ENCODE measurements around the gene GPX2.

- TF ChIP-seq, protein P1, sequence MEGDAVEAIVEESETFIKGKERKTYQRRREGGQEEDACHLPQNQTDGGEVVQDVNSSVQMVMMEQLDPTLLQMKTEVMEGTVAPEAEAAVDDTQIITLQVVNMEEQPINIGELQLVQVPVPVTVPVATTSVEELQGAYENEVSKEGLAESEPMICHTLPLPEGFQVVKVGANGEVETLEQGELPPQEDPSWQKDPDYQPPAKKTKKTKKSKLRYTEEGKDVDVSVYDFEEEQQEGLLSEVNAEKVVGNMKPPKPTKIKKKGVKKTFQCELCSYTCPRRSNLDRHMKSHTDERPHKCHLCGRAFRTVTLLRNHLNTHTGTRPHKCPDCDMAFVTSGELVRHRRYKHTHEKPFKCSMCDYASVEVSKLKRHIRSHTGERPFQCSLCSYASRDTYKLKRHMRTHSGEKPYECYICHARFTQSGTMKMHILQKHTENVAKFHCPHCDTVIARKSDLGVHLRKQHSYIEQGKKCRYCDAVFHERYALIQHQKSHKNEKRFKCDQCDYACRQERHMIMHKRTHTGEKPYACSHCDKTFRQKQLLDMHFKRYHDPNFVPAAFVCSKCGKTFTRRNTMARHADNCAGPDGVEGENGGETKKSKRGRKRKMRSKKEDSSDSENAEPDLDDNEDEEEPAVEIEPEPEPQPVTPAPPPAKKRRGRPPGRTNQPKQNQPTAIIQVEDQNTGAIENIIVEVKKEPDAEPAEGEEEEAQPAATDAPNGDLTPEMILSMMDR (conservative IDR thresholded peaks at IDR 0.05; ENCODE audit: low read depth, low read length): peak; percentile 36
- TF ChIP-seq EZH2 (IDR thresholded peaks at IDR 0.05; ENCODE audit: low read length, unreplicated experiment) (no peak), EZH2phosphoT487 (IDR thresholded peaks at IDR 0.05; ENCODE audit: borderline replicate concordance, low read length) (no peak)
These were observed 18.3 kb upstream of the GPX2 start for GRCh38 chr14:64960762-64961276.

All from PC-3 (cell line).